Measurements from ENCODE around the gene ALOX5AP. TPM values are rescaled to one million over a fixed set of nuclear protein-coding genes. Genes with fewer than 3 reads are reported as not detected.

The ALOX5AP gene
- total RNA-seq, 2 donors from 2014 or later, result 27.5 to 69.9 TPM

GRCh38 chr13:30779016-30779415 lies 43.7 kb downstream of the ALOX5AP start:
- Histone ChIP-seq H3K27me3 (replicated peaks; ENCODE audit: insufficient read depth) (no peaks in the 10 kb centered on the region), H3K36me3 (no peaks in the 10 kb centered on the region), H3K4me1 (ENCODE audit: control insufficient read depth in 1 of 2, low read depth in 2 of 2) (peaks cover 0 to 12% of the 10 kb centered on the region in 2 donors), H3K4me3 (no peak overlapping the region), H3K27ac (no peak overlapping the region), H3K9me3 (no peaks in the 10 kb centered on the region)
- DNase-seq (ENCODE audit: low spot score) (no peak), ATAC-seq (ENCODE audit: insufficient number of reproducible peaks, low FRiP score, low read depth) (no peak)
- TF ChIP-seq CTCF (IDR thresholded peaks at IDR 0.05), result no peak

GRCh38 chr13:30779608-30780007 lies 44.3 kb downstream of the ALOX5AP start:
- no peaks in the 10 kb centered on the region for H3K36me3 ChIP-seq
- ATAC-seq (ENCODE audit: insufficient number of reproducible peaks, low FRiP score, low read depth) (no peak), DNase-seq (ENCODE audit: low spot score) (no peak)
- H3K9me3 ChIP-seq, result no peaks in the 10 kb centered on the region
- no peak overlapping the region for H3K27ac ChIP-seq
- peaks cover 0 to 12% of the 10 kb centered on the region in 2 donors for H3K4me1 ChIP-seq (ENCODE audit: control insufficient read depth in 1 of 2, low read depth in 2 of 2)
- no peak overlapping the region for H3K4me3 ChIP-seq
- no peak for TF ChIP-seq CTCF (IDR thresholded peaks at IDR 0.05)
- no peaks in the 10 kb centered on the region for H3K27me3 ChIP-seq (replicated peaks; ENCODE audit: insufficient read depth)

- DNase-seq (ENCODE audit: low spot score), result no peak
- Histone ChIP-seq H3K9me3 (no peaks in the 10 kb centered on the region), H3K4me3 (no peak overlapping the region), H3K4me1 (ENCODE audit: control insufficient read depth in 1 of 2, low read depth in 2 of 2) (peaks cover 0 to 12% of the 10 kb centered on the region in 2 donors), H3K27ac (no peak overlapping the region), H3K27me3 (replicated peaks; ENCODE audit: insufficient read depth) (no peaks in the 10 kb centered on the region), H3K36me3 (no peaks in the 10 kb centered on the region)
- no peak for TF ChIP-seq CTCF (IDR thresholded peaks at IDR 0.05)
- no peak for ATAC-seq (ENCODE audit: insufficient number of reproducible peaks, low FRiP score, low read depth)
Observed at GRCh38 chr13:30780338-30780981, 45.1 kb downstream of the ALOX5AP start.

GRCh38 chr13:30785191-30785850 lies 50.0 kb downstream of the ALOX5AP start:
- TF ChIP-seq CTCF (IDR thresholded peaks at IDR 0.05), result no peak
- peaks cover 0 to 7% of the 10 kb centered on the region in 2 donors for H3K4me1 ChIP-seq (ENCODE audit: control insufficient read depth in 1 of 2, low read depth in 2 of 2)
- ATAC-seq (ENCODE audit: insufficient number of reproducible peaks, low FRiP score, low read depth), result no peak

GRCh38 chr13:30786648-30787047 lies 51.3 kb downstream of the ALOX5AP start:
- no peak for DNase-seq (ENCODE audit: low spot score)
- Histone ChIP-seq H3K27ac (no peak overlapping the region), H3K36me3 (no peaks in the 10 kb centered on the region), H3K9me3 (no peaks in the 10 kb centered on the region), H3K27me3 (replicated peaks; ENCODE audit: insufficient read depth) (no peaks in the 10 kb centered on the region), H3K4me3 (no peak overlapping the region), H3K4me1 (ENCODE audit: control insufficient read depth in 1 of 2, low read depth in 2 of 2) (no peaks in the 10 kb centered on the region)
- TF ChIP-seq CTCF (IDR thresholded peaks at IDR 0.05), result no peak
- ATAC-seq (ENCODE audit: insufficient number of reproducible peaks, low FRiP score, low read depth), result no peak

More at GRCh38 chr13:30785191-30785850, 50.0 kb downstream of the ALOX5AP start:
- no peak for DNase-seq (ENCODE audit: low spot score)
- H3K9me3 ChIP-seq, result no peaks in the 10 kb centered on the region
- no peak overlapping the region for H3K4me3 ChIP-seq
- H3K27me3 ChIP-seq (replicated peaks; ENCODE audit: insufficient read depth), result no peaks in the 10 kb centered on the region
- H3K36me3 ChIP-seq, result no peaks in the 10 kb centered on the region
- H3K27ac ChIP-seq, result no peak overlapping the region
